AG08395 (cell line): ENCODE results near the gene ITGA2B.
"Not testable (repeated sequence)": the region's sequence is repeated elsewhere in the genome, so short reads cannot be mapped to it uniquely, and the experiment has no call there.

Experiments used
- DNase-seq: peaks from one replicate; pipeline ENCODE4 v3.0.0; 2012; ENCODE audit warnings: mixed read lengths, low spot score

Gene ITGA2B

DNA sequence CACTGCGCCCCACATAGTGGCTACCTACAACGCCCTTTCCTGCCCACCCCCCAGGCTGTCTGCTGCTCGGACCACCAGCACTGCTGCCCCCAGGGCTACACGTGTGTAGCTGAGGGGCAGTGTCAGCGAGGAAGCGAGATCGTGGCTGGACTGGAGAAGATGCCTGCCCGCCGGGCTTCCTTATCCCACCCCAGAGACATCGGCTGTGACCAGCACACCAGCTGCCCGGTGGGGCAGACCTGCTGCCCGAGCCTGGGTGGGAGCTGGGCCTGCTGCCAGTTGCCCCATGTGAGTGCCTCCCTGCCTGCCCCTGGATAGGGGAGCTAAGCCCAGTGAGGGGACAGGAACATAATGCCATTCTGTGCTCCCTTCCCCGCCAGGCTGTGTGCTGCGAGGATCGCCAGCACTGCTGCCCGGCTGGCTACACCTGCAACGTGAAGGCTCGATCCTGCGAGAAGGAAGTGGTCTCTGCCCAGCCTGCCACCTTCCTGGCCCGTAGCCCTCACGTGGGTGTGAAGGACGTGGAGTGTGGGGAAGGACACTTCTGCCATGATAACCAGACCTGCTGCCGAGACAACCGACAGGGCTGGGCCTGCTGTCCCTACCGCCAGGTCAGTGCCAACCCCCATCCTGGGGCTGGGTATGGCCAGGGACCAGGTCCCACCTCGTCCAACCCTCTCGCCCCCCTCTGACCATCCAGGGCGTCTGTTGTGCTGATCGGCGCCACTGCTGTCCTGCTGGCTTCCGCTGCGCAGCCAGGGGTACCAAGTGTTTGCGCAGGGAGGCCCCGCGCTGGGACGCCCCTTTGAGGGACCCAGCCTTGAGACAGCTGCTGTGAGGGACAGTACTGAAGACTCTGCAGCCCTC lies 37.3 kb downstream of the ITGA2B start:
- DNase-seq = no peak

DNA sequence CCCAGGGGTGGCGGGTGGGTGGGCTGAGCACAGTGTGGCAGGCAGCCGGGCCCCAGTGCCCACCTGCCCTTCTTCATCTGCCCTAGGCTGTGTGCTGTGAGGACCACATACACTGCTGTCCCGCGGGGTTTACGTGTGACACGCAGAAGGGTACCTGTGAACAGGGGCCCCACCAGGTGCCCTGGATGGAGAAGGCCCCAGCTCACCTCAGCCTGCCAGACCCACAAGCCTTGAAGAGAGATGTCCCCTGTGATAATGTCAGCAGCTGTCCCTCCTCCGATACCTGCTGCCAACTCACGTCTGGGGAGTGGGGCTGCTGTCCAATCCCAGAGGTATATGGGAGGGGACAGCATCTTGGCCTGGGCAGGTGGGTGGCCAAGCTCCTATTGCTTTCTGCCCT lies 38.0 kb downstream of the ITGA2B start:
- no peak for DNase-seq

DNA sequence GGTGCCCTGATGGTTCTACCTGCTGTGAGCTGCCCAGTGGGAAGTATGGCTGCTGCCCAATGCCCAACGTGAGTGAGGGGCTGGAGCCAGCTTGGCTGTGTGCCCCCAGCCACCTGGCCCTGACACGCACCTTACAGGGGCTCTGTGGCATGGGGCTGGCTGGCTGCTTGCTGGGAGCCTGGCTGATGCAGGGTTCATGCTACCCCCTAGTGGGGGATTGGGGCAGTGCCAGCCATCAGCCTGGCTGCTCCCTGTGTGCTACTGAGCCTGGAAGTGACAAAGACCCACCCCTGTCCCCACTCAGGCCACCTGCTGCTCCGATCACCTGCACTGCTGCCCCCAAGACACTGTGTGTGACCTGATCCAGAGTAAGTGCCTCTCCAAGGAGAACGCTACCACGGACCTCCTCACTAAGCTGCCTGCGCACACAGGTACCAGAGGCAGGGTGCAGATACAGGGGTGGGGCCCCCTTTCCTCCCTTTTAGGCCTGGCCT lies 38.7 kb downstream of the ITGA2B start:
- peak; percentile 82 for DNase-seq

DNA sequence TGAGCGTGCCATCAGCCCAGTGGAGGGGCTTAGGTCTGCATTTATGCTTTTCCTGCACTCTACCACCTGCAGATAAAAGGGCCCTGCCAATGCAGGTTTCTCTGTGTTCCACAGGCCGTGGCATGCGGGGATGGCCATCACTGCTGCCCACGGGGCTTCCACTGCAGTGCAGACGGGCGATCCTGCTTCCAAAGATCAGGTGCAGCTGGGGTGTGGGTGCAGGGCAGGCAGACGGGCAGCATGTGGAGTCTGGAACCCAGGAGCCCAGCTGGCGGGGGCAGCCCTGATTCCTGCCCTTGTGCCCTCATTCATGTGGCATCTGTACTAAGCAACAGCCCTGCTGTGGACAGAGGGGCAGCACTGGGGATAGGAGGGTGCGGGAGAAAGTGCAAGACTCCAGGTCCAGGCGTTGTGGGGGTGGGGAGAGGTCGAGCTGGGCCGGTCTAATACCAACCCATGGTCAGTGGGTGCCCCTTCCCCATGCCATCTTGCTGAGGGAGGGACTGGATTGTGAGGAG lies 39.8 kb downstream of the ITGA2B start:
- DNase-seq = no peak

DNA sequence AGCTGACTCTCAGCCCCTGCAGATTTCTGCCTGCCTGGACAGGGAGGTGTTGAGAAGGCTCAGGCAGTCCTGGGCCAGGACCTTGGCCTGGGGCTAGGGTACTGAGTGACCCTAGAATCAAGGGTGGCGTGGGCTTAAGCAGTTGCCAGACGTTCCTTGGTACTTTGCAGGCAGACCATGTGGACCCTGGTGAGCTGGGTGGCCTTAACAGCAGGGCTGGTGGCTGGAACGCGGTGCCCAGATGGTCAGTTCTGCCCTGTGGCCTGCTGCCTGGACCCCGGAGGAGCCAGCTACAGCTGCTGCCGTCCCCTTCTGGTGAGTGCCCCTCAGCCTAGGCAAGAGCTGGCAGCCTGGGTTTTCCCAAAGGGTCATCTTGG lies 40.5 kb downstream of the ITGA2B start:
- DNase-seq = no peak

DNA sequence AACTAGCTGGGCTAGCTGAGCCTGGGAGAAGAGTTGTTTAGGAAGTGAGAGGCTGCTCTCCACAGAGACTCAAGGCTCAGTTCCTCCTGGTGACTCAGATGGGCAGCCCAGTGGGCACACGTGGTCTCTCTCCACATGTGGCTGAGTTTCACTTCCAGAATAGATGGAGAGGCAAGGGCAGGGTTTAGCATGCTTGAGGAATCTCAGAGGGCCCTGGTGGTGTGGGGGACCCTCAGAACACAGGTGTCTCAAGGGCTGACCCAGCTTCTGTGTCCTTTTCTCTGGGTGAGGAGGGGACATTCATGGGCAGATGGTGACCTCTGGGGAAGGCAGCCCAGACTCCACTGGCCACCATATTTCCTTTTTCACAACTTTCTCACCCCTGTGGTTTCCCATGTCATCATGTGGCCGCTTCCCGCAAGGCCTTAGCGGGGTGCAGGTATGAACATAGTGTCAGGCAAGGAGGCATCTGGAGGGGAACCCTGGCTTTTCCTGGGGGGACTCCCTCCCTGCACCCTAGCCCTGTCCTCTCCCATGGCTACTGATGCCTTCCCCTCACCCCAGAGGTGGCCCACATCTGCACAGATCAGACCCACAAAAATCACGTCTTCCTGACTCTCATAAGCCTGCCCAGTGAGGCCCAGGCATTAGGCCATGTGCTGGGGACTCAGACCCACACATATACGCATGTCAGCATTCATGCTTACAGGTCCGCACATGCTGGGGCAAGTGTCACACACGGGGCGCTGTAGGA lies 41.0 kb downstream of the ITGA2B start:
- peak; percentile 73 for DNase-seq

DNA sequence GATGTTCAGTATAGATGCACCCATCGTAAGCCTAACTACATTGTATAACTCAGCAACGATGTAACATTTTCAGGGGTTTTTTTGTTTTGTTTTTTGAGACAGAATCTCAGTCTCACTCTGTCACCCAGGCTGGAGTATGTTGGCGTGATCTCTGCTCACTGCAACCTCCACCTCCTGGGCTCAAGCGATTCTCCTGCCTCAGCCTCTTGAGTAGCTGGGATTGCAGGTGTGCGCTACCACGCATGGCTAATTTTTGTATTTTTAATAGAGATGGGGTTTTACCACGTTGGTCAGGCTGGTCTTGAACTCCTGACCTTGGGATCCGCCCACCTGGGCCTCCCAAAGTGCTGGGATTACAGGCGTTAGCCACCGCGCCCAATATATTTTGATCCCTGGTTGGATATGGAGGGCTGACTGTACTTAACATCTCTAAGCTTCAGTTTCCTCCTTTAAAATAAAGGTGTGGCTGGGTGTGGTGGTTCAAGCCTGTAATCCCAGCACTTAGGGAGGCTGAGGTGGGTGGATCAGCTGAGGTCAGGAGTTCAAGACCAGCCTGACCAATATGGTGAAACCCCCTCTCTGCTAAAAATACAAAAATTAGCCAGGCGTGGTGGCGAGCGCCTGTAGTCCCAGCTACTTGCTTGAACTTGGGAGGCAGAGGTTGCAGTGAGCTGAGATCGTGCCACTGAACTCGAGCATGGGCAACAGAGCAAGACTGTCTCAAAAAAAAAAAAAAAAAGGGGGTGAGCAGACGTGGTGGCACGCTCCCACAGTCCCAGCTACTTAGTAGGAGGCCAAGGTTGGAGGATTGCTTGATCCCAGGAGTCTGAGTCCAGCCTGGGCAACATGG lies 42.0 kb downstream of the ITGA2B start:
- not testable (repeated sequence) for DNase-seq

DNA sequence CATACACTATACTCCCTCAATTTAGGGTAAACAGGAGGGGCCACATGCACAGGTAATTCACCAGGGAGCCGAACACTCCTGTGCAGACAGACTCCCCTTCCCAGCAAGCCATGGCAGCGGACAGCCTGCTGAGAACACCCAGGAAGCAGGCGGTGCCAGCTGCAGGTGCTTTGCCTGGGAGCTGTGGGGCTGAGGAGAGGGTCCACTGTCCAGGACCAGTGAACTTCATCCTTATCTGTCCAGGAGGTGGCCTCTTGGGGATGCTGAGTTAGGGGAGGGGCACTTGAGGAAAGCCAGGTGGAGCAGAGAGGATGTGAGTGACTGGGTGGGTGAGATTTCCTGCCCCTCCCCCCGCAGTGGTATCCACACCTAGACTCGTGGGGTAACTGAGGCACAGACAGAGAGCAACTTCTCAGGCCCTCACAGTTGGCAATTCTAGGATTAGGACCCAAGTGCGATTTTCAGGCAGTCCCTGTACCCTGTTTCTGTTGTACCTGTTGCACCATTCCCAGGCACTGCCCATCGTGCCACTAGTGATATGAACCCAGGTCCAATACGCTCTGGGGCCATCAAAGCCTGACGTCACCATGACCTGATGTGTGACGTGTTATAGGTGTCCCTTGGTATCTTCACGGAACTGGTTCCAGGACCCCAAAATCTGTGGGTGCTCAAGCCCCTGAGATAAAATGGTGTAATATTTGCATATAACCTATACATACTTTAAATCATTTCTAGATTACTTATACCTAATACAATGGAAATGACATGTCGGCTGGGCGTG lies 43.2 kb downstream of the ITGA2B start:
- no peak for DNase-seq

DNA sequence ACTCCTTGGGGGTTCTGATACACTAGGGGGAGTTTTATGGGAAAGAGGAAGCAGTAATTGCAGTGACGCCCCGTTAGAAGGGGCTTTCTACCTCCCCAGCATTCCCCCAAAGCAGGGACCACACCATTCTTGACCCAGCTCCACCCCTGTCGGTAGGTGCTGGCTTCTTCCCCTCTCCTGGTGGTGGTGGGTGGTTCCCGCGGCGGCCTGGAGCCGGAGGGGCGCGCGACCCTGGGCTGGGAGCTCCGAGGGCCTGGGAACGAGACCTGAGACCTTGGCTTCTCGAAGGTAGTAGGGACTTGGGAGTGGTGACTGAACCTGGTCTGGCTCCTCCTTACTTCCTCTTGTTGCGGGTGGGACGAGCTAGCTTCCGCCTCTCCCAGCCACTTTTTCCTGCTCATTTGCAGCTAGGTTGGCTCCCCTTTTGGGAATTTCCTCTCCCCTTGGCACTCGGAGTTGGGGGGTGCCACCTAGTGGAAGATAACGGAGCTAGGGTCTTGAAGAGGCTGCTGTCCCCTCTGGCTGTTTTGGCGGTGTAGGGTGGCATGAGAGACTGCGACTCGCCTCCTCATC lies 43.9 kb downstream of the ITGA2B start:
- DNase-seq = peak; percentile 62

DNA sequence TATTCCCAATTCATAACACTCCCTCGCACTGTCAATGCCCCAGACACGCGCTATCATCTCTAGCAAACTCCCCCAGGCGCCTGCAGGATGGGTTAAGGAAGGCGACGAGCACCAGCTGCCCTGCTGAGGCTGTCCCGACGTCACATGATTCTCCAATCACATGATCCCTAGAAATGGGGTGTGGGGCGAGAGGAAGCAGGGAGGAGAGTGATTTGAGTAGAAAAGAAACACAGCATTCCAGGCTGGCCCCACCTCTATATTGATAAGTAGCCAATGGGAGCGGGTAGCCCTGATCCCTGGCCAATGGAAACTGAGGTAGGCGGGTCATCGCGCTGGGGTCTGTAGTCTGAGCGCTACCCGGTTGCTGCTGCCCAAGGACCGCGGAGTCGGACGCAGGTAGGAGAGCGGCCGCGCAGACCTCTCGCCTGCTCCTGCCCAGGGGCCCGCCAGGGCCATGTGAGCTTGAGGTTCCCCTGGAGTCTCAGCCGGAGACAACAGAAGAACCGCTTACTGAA lies 44.5 kb downstream of the ITGA2B start, which contains the start of gene GRN:
TSS of gene GRN (plus strand) at position 364 of the 515 bp plus-strand sequence. CDS start 3,863 bp downstream, outside the sequence.
- DNase-seq = peak; percentile 100

DNA sequence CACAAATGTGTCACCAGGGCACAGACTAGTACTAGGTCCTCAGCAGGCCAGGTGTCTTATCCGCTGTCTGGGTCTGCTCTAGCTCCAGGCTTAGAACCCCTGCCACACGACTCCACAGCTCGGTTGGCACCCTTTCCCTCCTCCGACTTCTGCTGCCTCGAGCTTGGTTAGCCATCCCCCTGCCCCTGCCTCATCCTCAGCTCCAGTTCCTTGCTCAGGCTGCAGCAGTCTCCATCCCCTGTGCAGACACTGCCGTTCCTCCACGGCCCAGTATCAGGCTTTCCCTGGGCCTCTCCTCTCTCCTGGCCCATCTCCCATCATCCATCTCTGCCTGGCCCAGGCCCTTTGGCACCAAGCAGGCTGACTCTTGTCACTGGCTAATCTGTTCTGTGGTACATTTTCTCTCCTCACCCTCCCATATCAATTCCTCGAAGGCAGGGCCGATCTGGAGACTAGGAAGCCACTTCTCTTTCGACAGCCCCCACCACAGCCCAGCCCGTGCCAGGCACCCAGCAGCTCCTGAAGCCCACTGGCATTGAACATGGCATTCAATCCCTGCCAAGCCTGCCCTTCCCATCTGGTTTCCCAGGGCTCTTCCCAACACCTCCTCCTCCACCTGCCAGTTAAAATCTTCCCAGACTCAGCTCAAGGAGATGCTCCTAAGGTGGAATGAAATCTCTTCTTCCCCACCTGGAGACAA lies 45.8 kb downstream of the ITGA2B start:
- no peak for DNase-seq

DNA sequence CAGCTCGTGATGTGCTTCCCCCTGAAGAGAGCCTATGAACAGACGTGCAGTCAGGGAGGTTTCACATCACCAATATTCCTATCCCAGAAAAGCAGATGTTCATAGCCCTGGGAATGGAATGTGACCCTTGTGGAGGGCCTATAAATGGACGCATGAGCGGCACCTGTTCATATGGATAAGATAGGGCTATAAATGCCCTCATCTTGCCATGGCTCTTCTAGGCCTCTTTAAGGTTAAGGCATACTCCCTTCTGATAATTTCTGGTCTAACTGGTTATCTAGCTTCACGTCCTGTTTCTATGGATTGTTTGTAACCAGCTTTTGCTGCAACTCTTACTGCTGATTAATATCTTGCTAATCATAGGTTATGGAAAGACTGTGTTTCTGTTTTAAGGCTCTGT lies 48.9 kb downstream of the ITGA2B start:
- not testable (repeated sequence) for DNase-seq

DNA sequence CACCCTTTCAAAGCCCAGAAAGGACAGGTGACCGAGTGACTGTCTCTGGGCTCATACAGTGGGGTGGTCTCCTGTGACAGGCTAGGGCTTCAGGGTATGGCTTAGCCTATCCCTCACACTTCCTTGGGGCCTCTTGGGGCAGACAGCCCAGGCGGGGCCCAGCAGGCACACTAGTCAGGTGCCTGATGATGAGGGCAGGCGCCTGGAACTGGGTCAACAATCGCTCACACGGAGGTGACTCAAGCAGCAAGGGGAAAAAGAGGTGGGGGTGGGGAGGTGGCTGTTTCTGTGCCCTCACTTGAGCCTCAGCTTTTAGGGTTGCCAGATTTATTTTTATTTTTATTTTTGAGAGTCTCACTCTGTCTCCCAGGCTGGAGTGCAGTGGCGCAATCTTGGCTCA lies 50.7 kb downstream of the ITGA2B start:
- DNase-seq = no peak

DNA sequence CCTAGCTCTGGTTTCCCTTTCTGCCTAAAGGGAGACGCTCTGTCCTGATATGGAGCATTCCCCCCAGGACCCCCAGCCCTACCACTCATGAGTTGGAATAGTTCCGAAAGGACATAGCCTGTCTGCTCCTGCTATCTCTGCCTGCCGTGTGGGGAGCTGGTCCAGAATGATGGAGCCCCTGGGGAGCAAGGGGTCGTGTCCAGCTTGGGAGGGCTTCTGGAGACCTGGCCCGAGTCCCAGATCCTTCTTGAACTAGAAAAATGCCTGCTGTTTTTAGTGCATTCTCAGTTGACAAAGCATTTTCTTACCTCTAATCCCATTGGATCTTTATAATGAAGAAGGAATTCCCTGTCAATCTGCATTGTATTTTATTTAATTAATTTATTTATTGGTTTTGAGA lies 53.5 kb downstream of the ITGA2B start:
- no peak for DNase-seq

DNA sequence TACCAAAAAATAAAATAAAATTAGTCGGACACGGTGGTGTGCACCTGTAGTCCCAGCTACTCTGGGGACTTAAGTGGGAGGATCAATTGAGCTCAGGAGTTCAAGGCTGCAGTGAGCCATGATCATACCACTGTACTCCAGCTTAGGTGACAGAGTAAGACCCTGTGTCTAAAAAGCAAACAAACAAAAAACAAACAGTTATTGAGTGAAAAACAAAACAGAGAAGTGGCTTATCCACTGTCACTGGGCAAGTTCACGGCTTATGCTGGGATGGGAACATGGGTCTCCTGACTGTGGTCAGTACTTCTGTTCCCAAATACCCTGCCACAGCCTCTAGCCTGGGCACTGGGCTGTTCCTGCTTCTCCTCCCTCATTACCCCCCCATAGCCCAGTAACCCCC lies 53.9 kb downstream of the ITGA2B start:
- DNase-seq = no peak

DNA sequence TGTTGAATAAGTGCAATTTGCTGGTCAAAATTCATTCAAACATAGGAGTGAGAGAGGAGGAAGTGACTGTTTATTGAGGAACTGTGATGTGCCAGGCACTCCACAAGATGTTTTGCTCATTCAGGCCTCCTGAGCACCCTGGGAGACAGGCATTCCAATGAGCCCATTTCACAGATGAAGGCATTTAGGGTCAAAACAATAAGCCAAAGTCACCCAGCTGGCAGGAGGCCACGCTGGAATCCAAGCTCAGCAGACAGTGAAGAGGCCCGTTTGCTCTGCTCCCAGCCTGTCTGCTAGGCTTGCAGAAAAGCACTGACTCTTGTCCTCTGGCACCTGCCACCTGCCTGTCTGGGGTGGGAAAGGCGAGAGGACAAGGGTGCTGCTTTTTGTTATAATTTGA lies 54.7 kb downstream of the ITGA2B start:
- DNase-seq = no peak

DNA sequence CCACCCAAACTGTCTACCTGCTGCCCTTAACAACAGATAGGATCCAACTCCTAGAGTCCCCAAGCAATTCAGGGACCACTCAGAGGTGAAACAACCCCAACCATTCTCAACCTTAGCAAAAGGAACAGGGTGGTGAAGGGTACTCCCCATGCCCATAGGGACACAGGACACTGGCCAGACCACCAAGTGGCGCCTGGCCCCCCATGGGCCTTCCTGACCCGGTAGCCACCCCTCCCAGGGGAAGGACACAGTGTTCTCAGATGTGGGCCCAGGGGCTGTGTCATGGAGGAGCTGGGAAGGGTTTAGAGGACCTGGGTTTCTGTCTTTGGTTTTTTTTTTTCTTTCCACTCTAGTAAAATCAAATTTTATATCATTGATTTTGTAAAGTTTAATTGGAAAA lies 55.1 kb downstream of the ITGA2B start:
- DNase-seq = no peak

DNA sequence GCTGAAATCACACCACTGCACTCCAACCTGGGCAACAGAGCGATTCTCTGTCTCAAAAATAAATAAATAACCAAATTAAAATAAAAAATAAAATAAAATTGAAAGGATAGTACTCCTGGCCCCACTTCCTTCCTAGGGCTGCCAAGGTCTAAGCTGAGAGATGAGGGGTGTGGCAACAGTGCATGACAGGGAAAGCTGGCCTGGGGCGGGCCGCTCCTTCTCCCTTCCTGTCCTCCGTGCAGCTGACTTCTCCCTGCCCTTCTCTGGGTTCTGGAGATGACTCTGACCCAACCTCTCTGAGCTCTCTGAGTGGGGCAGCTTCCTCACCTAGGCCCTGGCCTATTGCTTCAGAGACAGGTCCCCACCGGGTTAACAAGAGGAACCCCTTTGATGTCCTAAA lies 56.1 kb downstream of the ITGA2B start:
- no peak for DNase-seq

DNA sequence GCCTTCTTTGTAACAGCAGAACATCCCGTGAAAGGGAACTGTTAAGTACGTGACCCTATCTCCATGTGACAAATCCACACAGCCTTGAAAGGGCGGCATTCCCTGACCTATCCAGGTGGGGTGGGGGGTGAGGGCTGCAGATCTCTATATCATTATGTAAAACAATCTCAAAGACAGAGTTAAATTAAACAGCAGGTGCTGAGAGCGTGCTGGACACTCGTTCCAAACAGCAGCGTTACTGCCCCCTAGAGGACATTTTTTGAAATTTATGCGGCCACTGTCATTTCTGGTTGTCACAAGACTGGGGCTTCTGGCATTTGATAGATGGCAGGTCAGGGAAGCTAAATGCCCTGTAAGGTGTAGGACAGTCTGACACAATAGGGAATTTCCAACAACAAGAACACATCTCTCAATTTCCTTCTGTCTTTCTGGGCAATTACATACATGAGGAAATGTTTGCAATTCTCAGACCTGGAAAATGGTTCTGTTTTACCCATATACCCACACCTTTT lies 58.1 kb downstream of the ITGA2B start:
- DNase-seq = peak; percentile 65

DNA sequence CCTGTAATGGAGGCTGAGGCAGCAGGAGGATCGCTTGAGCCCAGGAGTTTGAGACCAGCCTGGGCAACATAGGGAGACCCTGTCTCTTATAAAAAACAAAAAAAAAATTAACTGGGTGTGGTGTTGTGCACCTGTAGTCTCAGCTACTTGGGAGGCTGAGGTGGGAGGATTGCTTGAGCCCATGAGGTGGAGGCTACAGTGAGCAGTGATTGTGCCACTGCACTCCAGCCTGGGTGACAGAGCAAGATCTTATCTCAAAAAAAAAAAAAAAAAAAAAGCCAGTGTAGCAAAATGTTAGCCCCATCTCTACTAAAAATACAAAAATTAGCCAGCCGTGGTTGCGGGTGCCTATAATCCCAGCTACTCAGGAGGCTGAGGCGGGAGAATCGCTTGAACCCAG lies 59.2 kb downstream of the ITGA2B start:
- DNase-seq = not testable (repeated sequence)
